ENCODE data around the gene TK2.

DNA sequence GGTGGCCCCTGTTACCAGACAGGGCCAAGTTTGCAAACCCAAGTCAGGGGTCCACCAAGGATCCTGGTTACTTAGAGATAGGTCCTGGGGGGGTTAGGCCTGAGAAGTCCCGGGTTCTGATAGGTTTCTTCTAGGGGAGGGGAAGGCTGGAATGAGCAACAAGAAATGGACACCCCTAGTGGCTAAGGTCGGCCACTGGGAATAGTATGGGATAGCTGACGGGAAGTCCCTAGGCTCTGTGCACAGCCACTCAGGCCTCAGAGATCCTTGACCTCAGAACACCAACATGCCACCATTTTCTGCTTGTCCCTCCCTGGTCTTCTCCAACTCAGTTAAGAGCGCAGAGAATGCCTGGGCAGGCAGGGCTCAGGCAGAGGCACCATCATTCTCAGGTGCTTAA lies 13.4 kb downstream of the TK2 start:
- TF ChIP-seq GATA3 (IDR thresholded peaks at IDR 0.05; ENCODE audit: low read depth, low read length) (no peak), GATA2 (IDR thresholded peaks at IDR 0.05; ENCODE audit: low read depth, low read length) (no peak)

Measured in SH-SY5Y (cell line).